ENCODE data around the gene NCKAP5L.

The NCKAP5L gene

GRCh38 chr12:49824416-49824815 is 3.8 kb downstream of the NCKAP5L start:
- no peak for DNase-seq

DNA sequence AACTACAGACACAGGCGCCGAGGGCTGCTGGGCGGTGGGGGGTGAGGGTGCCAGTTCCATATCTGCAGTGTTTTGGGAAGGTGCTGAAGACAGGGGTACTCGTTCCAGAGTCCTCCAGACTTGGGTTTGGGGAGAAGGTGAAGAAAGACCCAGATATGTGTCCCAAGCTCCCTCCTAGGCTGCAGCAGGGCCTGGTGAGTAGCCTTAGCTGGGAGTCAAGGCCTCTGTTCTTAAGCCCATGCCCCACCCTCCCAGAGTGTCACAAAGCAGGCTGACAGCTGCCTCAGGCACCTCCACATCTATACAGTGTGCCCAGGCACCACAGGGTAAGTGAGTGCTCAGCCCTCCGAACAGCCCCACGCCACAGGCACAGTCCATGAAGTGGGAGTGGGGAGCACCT is 4.3 kb downstream of the NCKAP5L start:
- no peak for DNase-seq

GRCh38 chr12:49823350-49823749 is 4.9 kb downstream of the NCKAP5L start:
- DNase-seq = no peak

- DNase-seq = no peak
Measured at GRCh38 chr12:49821373-49822287, 6.6 kb downstream of the NCKAP5L start.

- no peak for DNase-seq
Measured at GRCh38 chr12:49819786-49820185, 8.4 kb downstream of the NCKAP5L start.

GRCh38 chr12:49818241-49818895 is 9.8 kb downstream of the NCKAP5L start:
- DNase-seq = no peak

DNA sequence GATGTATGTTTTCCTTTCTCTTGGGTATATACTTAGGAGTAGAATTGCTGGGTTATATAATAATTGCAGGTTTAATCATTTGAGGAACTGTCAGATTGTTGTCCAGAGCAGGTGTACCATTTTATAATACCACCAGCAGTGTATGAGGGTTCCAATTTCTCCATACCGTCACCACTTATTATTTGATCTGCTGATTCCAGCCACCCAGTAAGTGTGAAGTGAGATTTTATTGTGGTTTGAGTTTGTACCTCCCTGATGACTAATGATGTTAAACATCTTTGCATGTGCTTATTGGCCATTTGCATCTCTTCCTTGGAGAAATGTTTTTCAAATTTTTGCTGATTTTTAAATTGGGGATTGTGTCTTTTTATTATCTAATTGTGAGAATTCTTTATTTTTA is 15.1 kb downstream of the NCKAP5L start:
- DNase-seq = no peak

DNA sequence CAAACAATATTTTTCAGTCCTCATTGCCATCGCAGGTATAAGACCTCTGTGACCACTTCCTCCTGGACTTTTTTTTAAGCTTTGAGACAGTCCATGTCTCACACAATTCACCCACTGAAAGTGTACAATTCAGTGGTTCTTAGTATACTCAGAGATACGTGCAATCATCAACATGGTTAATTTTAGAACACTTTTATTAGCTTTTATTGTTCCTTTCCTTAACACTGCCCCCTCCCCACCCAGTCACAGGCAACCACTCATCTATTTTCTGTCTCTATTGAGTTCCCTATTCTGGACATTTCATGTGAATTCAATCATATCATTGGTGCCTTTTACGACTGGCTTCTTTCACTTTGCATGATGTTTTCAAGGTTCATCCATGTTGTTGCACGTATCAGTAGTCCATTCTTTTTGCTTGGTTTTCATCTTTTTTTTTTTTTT is 16.2 kb downstream of the NCKAP5L start:
- no peak for DNase-seq

DNA sequence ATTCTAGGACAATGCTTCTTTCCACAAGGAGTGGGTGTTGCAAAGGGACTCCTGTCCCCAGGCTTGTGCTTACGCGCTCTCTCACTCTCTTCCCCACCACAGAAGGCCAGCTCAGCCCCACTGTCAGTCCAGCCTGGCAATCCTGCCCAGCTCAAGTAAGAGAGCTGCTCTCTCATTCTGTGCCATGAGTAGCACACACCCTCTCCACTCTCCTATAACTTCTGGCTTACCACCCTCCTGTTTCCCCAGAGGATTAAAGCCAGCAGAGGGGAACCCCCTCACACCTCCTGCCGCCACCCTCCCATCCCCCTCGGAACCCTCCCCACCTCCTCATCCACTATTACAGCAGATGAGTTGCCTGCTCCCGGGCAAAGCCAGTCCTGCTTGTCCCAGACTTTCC is 17.1 kb downstream of the NCKAP5L start:
- no peak for DNase-seq

DNA sequence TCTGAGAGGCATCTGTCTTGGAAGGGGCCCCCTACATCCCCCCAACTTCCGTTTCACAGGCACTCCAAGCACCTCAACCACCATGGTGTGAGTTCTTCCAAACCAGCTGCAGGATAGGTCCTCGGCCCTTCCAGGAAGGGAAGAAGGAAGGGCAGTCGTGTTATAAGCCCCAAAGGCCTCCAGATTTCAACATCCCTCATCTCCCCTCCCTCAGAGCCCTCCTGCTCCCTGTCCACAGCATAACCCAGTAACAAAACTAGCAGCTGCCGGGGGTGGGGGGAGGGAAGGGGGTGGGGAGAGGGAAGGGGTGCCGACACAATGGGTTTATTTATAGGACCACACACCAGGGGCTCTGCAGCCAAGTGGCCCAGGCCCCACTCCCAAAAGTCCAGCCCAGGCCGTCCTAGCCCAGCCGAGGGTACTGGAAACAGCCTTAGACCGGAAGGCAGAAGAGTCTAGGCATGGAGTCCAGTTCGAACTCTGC is 18.3 kb downstream of the NCKAP5L start:
- no peak for DNase-seq

- DNase-seq = no peak
Measured at GRCh38 chr12:49809381-49809905, 18.8 kb downstream of the NCKAP5L start.

- no peak for DNase-seq
Measured at GRCh38 chr12:49808686-49809380, 19.4 kb downstream of the NCKAP5L start.

- DNase-seq = no peak
Measured at GRCh38 chr12:49807991-49808580, 20.1 kb downstream of the NCKAP5L start.

DNA sequence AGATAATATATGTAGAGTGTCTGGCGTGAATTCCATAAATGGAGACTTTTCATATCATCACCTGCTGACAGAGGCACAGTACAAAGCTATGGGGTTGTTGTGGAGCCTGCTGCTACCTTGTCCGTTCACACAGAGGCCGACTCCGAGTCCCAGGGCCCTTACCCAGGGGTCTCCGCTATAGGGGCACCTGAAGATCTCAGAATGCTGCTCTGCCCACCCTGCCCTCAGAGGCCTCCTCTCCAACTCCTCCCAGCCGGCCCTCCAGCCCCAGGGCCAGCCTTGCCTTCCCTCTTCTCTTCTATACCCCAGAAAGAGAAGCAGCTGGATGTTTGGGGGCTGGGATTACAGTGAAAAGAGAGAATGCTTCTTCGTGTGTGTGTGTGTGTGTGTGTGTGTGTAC is 21.3 kb downstream of the NCKAP5L start:
- DNase-seq = no peak

DNA sequence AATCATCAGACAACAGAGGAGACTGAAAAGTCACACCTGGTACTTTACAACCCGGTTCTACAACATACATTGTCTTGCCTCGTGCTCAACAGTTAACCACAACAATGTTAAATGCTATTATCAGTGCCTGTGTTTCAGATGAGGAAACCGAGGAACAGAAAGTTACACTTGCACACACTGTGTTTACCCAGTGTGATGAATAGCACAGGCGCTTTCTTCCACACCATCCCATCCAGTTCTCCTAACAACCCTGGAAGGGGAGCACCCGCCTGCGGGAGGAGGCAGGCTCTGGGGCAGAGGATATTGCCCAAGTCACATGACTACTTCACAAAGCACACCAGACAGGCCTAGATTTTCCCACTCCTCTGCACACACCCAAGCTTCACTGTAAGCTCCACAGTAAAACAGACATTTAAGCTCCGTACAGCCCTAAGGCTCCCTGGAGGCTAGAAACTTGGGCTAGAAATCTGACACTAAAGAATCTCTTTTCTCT is 21.8 kb downstream of the NCKAP5L start:
- no peak for DNase-seq

- DNase-seq = no peak
Measured at GRCh38 chr12:49805409-49805808, 22.8 kb downstream of the NCKAP5L start.

GRCh38 chr12:49804821-49805220 is 23.4 kb downstream of the NCKAP5L start:
- DNase-seq = no peak

DNA sequence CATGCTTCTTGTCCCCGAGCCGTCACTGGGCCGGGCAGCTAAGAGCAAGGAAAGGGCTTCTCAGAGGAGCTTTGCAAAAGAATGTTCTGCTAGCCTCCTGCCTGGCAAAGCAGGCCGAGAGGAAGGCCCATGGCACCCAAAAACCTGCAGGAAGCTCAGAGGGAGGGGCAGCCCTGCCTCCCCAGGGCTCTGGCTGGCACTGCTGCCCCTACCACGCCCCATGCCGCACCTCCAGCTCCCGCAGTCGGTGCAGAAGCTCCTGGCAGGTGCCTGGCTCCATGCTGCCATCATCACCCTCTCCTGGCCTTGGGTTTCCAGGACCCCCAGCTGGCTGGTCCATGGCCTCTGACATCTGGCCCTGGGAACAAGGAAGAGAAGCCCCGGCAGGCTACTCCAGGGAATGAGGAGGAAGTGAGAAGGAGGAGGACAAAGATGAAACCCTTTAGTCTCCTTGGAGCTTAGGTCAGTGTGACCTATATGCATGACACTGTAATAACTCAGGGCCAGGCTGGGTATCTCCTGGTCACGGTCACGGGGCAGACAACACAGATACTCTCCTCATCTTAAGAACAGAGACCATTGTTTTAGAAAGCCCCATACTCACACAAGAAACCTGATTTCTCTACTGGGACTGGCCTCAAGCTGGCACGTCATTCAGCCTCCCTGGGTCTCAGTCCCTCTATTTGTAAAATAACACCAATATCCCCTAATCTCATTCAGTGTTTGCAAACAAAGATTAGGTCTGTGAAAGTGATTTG is 24.3 kb downstream of the NCKAP5L start:
- DNase-seq = no peak

DNA sequence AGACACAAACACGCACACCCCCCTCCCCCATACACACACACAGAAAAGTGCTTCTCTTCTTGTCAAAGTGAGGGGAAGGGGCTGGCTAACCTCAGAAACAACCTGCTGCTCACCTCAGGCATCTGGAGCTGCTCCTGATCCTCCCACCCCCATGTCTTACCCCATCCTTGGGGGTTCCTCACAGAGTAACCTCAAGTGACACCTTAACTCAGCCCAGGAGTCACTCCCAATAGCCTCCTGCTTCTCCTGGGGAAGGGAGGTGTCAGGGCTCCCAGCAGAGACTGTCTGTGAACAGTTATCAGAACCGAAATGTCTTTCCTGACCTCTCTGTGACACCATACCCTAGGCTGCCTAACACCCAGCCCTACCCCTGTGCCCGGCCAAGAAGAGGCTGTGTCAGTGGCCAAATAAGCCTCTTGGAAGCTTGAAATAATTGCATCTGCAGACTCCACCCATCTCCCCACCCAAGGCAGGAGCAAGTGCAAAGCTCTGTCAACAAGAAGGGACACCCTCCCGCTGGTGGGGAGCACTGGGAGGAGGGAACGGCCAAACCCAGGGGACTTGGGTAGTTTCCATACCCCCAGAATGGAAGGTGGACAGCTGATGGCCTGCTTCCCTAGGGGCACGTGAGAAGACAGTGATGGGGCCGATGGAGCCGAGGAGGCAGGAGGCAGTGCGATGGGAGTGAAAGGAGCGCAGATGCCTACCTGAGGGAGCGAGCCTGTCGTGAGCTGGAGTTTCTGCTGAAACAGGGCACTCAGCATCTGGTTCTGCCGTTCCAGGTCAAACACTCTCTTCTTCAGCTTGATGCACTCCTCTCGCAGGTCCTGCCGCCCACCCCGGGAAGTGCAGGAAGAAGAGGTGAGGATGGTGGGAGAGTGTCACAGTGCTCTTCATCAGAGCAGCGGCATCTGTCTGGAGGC is 26.8 kb downstream of the NCKAP5L start:
- DNase-seq = no peak

- DNase-seq = no peak
Measured at GRCh38 chr12:49800421-49801140, 27.6 kb downstream of the NCKAP5L start.
